Measurements from ENCODE around the gene SPAG16.

DNA sequence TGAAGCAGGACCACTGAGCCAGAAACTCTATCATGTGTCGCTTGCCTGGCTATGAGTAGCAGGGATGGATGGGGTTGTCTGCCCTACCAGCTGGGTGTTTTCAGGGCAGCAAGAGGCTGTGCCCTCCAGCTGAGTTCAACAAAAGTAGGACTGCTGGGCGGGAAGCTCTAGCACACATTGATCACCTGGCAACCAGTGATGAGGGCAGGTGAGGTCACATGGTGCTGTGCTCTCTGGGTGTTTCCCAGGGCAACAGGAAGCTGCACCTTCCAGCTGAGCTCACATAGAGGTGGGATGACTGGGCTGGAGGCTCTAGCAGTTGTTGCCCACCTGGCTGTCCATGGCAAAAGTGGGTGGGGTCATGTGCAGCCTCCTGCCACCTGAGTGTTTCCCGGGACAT, 639.3 kb downstream of the SPAG16 start:
- TF ChIP-seq, protein P1, sequence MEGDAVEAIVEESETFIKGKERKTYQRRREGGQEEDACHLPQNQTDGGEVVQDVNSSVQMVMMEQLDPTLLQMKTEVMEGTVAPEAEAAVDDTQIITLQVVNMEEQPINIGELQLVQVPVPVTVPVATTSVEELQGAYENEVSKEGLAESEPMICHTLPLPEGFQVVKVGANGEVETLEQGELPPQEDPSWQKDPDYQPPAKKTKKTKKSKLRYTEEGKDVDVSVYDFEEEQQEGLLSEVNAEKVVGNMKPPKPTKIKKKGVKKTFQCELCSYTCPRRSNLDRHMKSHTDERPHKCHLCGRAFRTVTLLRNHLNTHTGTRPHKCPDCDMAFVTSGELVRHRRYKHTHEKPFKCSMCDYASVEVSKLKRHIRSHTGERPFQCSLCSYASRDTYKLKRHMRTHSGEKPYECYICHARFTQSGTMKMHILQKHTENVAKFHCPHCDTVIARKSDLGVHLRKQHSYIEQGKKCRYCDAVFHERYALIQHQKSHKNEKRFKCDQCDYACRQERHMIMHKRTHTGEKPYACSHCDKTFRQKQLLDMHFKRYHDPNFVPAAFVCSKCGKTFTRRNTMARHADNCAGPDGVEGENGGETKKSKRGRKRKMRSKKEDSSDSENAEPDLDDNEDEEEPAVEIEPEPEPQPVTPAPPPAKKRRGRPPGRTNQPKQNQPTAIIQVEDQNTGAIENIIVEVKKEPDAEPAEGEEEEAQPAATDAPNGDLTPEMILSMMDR (IDR thresholded peaks at IDR 0.05) = no peak
- no peak for TF ChIP-seq EP300 (IDR thresholded peaks at IDR 0.05)
- TF ChIP-seq POLR2A (IDR thresholded peaks at IDR 0.05) = no peak

Measured in tibial nerve (tissue), 4 donors.